Astrocyte (in vitro differentiated cells and primary cell): ENCODE results near the gene COL5A1.

Experiments used
- EZH2 ChIP-seq: IDR thresholded peaks from 2 replicates; pipeline ENCODE4 v1.6.1; 2012; ENCODE audit warnings: mild to moderate bottlenecking, low read length, inconsistent platforms; ENCODE audit not compliant: insufficient read depth
- TF ChIP-seq, protein P1 (sequence below): IDR thresholded peaks from 2 replicates; pipeline ENCODE4 v1.5.1; 2011; ENCODE audit warnings: low read depth, mild to moderate bottlenecking, inconsistent platforms, low read length, moderate library complexity; ENCODE audit not compliant: insufficient read depth

DNA sequence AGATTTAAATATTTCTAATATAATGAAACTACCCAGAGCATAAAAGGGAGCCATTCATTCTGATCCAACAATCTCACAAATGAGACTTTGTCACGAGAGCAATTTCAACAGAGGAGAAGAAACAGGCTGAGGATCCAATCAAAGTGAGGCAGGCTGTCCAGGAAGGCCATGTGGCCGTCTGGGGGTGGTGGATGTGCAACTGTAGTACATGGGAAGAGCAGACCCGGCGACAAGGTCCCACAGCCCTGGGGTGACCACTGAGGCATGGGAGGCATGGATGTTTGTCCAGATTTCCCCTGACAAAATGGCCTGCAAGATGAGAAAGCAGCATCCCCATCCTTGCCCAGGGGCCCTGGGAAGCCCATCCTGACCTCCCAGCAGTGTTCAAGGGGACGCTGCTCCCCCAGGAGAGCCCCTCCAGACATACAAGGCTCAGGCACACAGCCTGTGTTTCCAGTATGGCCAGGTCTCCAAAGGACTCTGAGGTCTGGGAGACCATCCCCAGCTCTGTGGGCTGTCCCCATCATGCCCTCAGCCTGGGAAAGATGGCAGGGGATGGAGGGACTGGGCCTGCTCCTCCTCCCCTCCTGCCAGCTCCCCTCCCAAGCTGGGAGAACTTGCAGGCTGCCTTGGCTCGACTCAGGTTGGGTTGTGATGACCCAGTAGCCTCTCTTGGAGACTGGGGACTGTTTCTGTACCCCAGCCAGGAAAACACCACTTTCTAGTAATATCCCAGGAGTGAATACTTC, 211.5 kb downstream of the COL5A1 start:
- TF ChIP-seq, protein P1, sequence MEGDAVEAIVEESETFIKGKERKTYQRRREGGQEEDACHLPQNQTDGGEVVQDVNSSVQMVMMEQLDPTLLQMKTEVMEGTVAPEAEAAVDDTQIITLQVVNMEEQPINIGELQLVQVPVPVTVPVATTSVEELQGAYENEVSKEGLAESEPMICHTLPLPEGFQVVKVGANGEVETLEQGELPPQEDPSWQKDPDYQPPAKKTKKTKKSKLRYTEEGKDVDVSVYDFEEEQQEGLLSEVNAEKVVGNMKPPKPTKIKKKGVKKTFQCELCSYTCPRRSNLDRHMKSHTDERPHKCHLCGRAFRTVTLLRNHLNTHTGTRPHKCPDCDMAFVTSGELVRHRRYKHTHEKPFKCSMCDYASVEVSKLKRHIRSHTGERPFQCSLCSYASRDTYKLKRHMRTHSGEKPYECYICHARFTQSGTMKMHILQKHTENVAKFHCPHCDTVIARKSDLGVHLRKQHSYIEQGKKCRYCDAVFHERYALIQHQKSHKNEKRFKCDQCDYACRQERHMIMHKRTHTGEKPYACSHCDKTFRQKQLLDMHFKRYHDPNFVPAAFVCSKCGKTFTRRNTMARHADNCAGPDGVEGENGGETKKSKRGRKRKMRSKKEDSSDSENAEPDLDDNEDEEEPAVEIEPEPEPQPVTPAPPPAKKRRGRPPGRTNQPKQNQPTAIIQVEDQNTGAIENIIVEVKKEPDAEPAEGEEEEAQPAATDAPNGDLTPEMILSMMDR = no peak
- no peak for TF ChIP-seq EZH2
